Measurements from ENCODE around the gene SUSD4.

DNA sequence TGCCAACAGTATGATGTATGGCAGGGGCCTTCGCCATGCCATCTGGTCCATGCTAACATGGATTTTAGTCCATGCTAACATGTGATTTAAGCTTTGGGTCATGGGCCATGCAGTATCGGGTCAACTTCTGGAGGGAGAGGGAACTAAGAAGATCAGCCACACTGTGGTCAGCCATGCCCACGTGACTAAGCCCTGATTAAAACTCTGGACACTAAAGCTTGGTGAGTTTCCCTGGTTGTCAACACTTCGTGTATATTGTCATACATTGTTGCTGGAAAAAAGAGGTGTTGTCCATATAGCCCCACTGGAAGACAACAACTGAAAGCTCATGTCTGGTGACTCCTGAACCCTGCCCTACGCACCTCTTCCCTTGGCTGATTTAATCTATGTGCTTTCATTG, 90.5 kb downstream of the SUSD4 start:
- TF ChIP-seq POLR2AphosphoS5 (IDR thresholded peaks at IDR 0.05; ENCODE audit: insufficient read depth, low read depth, low read length) (no peak), MYC (IDR thresholded peaks at IDR 0.05; ENCODE audit: low read depth, low read length) (no peak), POLR2A (IDR thresholded peaks at IDR 0.05; ENCODE audit: low read depth, low read length) (no peak), EZH2 (IDR thresholded peaks at IDR 0.05; ENCODE audit: borderline replicate concordance, low read depth, low read length, severe bottlenecking) (no peak), GATA2 (IDR thresholded peaks at IDR 0.05; ENCODE audit: insufficient read depth, insufficient read length, low read depth, low read length) (no peak)
- TF ChIP-seq, protein P1, sequence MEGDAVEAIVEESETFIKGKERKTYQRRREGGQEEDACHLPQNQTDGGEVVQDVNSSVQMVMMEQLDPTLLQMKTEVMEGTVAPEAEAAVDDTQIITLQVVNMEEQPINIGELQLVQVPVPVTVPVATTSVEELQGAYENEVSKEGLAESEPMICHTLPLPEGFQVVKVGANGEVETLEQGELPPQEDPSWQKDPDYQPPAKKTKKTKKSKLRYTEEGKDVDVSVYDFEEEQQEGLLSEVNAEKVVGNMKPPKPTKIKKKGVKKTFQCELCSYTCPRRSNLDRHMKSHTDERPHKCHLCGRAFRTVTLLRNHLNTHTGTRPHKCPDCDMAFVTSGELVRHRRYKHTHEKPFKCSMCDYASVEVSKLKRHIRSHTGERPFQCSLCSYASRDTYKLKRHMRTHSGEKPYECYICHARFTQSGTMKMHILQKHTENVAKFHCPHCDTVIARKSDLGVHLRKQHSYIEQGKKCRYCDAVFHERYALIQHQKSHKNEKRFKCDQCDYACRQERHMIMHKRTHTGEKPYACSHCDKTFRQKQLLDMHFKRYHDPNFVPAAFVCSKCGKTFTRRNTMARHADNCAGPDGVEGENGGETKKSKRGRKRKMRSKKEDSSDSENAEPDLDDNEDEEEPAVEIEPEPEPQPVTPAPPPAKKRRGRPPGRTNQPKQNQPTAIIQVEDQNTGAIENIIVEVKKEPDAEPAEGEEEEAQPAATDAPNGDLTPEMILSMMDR (IDR thresholded peaks at IDR 0.05; ENCODE audit: extremely low read depth in 1 of 2, insufficient read depth in 1 of 2, low read depth in 1 of 2, low read length in 2 of 2): no peak
- TF ChIP-seq, protein P2, sequence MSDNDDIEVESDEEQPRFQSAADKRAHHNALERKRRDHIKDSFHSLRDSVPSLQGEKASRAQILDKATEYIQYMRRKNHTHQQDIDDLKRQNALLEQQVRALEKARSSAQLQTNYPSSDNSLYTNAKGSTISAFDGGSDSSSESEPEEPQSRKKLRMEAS (IDR thresholded peaks at IDR 0.05; ENCODE audit: insufficient read depth, insufficient read length): no peak
